ENCODE results near the gene MAP2K6.

DNA sequence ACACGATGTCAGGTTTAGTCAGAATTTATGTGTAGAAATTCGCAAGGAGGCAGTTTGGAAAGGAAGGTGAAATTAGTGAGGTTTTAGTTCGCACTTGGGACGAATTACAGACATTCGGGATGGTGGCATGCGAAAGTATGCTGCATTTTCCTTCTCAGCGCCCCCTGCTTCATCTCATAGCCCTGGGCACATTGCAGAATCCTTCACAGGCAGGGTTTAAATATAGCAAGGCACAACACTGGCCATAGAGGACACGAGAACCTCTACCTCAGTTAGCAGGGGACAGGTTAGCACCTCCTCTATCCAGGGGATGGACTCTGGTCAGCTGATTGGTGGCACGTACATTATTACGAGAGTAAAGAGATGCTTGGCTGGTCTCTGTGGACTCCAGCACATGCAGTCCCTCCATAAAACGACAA lies 47.5 kb downstream of the MAP2K6 start:
- TF ChIP-seq, protein P1, sequence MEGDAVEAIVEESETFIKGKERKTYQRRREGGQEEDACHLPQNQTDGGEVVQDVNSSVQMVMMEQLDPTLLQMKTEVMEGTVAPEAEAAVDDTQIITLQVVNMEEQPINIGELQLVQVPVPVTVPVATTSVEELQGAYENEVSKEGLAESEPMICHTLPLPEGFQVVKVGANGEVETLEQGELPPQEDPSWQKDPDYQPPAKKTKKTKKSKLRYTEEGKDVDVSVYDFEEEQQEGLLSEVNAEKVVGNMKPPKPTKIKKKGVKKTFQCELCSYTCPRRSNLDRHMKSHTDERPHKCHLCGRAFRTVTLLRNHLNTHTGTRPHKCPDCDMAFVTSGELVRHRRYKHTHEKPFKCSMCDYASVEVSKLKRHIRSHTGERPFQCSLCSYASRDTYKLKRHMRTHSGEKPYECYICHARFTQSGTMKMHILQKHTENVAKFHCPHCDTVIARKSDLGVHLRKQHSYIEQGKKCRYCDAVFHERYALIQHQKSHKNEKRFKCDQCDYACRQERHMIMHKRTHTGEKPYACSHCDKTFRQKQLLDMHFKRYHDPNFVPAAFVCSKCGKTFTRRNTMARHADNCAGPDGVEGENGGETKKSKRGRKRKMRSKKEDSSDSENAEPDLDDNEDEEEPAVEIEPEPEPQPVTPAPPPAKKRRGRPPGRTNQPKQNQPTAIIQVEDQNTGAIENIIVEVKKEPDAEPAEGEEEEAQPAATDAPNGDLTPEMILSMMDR (IDR thresholded peaks at IDR 0.05): no peak
- TF ChIP-seq POLR2A (IDR thresholded peaks at IDR 0.05): no peak
